Medulla oblongata (tissue), 1 donor: Measurements from ENCODE around the gene TMCO4.
"Not testable (repeated sequence)": the region's sequence is repeated elsewhere in the genome, so short reads cannot be mapped to it uniquely, and the experiment has no call there.

Source experiments
- DNase-seq: peaks from one replicate; pipeline ENCODE4 v3.0.0-alpha.2; 2015; ENCODE audit errors: extremely low spot score

The TMCO4 gene

DNA sequence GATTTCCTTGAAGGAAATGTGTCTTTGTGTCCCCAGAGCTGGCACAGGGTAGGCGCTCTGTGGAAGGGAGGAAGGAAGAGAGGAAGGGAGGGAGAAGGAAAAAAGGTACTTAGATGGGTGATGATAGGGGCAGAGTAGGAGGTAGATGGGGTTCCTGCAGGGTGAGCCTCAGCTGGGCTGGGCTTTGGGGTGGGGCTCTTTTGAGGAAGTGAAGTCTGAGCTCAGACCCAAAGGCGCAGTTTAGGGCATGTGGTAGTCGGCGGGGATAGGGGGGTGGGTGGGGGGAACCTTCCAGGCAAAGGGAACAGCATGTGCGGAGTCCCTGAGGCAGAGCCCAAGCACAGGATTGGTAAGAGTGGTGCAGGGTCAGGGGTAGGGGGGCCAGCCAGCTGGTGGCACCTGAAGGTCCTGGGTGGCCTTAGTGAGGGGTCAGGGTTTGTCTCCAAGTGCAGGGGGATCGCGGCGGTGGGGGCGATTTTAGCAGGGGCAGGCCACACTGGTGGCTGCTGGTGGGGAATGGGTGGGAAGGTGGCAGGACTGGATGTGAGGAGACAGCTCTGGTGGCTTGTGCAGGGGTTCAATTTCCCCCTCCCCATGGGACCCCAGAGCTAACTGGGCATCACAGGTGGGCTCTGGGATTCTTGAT is 143.5 kb downstream of the TMCO4 start:
- no peak for DNase-seq

DNA sequence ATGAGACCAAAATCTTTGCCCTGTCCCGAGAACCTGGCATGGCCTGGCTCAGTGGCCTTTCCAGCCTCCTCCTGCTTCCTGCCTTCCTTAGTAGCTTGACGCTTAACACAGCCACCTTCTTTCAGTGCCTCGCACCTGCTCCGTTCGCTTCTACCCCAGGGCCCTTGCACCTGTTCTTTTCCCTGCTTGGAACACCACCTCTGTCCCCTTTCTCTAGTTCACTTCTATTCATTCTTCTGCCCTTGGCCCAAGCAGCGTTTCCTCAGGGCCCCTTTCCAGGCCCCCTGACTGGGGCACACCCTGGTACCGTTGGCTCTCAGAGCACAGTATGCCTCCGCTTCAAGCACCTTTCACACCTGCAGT is 144.0 kb downstream of the TMCO4 start:
- DNase-seq, result no peak

DNA sequence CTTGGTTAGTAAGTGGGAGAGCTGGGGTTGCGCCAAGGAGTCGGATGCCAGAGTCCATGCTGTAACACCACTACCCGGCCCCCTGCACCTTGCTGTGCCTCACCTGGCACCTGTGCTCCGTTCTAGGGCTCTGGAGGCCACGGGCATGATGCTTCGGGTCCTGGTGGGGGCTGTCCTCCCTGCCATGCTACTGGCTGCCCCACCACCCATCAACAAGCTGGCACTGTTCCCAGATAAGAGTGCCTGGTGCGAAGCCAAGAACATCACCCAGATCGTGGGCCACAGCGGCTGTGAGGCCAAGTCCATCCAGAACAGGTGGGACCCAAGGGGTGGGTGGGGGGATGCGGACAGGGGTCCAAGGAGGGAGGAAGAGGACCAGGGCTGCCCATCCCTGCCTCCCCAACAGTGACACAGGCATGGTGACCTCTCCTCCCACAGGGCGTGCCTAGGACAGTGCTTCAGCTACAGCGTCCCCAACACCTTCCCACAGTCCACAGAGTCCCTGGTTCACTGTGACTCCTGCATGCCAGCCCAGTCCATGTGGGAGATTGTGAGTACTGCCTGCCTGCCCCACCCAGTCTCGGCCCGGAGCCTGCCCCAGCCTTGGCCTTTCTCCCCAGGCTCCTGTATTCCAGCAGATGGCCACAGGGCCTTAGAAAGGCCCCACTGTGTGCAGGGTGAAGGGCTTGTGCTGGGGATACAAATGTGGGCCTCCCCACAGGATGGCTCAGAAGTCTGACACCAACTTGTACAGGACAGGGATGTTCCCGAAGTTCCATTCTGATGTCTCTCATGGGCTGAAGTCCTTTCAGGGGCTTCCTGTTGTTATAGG is 144.6 kb downstream of the TMCO4 start:
- DNase-seq, result no peak

GRCh38 chr1:19654386-19654785 is 145.3 kb downstream of the TMCO4 start:
- DNase-seq, result no peak

DNA sequence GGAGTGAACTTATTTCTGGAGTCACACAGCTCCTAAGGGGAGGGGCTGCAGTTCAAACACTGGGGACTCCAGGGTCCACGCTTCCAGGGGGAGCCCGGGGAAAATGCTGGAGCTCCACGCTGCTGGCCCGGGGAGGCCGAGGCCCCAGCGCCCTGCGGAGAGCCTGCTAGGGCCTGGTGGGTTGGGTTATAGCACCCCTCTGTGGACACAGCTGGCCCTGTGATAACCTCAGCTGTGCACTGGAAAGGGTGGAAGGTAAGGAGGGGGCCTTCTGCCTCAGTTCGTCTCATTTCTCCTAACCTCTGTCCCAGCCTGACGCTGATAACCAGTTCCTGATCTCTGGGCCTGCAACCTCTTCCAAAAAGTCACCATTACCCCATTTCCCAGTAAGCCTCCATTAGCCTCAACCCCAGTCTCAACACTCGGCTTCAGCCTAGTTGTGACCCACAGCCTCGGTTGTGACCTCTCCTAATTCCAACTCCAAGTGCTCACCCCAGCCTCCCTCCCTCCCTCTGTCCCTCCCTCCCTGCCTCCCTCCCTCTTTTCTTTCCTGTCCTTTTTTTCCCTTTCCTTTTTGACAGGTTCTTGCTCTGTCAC is 148.5 kb downstream of the TMCO4 start:
- peak; percentile 69 for DNase-seq

DNA sequence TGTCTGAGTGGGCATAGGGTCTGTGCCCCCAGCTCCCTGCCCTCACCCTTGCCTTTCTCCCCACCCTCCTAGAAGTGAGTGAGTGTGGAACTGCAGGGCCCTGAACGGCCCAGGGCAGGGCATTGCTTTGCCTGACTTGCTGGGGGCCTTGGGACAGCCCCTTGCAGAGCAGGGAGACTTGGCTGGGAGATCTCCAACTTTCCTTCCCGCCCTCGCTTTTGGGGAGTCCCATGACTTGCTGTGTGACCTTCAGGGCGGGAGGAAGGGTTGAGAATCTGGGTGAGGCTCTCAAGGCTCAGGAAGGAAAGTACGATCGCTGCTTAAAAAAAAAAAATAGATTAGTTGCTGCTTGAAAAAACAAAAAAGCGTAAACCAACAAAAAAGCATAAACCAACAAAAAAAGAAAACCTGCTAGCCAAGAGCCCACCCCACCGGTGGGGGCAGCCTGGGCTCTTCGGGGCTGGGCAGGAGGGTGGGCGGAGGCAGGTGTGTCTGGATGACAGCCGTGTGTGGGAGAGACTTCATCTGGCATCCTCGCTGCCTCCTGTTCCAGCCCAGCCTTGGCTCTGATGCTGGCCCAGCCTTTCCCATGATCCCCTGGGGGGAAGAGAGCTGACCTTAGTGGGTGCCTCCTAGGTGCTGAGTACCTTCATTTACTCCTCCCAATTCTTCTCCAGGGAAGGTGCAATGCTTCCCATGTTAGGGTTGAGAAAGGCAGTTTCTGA is 149.1 kb downstream of the TMCO4 start:
- no peak for DNase-seq

GRCh38 chr1:19648689-19649088 is 151.0 kb downstream of the TMCO4 start:
- peak; percentile 22 for DNase-seq

GRCh38 chr1:19648239-19648638 is 151.5 kb downstream of the TMCO4 start:
- DNase-seq, result no peak

GRCh38 chr1:19647643-19648042 is 152.1 kb downstream of the TMCO4 start:
- no peak for DNase-seq

- no peak for DNase-seq
Measured at GRCh38 chr1:19646377-19647319, 153.1 kb downstream of the TMCO4 start.

DNA sequence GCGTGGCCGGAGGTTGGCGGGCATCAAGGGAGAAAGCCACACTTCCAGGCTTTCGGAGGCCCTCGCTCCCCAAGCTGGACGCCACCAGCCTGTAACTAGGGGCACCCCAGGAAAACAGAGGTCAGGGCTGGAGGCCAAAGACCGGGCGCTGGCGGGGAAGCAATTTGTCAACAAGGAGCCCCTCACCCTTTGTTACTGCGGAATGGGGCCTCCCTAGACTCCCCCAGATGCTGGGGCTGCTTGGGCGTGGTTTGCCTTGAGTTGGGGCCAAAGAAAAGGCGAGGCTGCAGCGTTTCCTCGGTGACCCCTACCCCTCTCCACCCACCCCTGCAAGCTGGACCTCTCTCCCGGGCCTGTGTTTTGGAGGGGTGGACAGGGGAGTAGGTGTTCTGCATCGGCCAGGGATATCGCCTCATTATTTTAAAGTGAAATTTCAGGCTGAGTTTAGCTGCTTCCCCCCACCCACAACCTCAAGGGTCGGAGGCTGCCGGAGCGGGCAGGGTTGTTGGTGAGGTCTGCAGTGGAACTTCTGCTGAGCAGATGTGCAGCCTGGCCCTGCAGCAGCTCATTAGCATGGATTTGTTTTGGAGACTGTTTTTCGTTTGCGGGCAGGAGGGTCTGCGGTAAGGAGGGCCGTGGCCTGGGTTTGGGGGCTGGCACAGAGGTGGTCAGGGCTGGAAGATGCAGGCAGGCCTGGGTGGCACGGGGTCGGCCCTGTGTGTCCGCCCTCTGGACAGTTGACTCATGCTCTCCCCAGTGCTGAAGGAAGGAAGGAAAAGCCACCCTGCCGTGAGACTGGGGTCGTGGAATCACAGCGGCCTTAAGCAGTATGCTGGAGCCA is 154.1 kb downstream of the TMCO4 start:
- no peak for DNase-seq

DNA sequence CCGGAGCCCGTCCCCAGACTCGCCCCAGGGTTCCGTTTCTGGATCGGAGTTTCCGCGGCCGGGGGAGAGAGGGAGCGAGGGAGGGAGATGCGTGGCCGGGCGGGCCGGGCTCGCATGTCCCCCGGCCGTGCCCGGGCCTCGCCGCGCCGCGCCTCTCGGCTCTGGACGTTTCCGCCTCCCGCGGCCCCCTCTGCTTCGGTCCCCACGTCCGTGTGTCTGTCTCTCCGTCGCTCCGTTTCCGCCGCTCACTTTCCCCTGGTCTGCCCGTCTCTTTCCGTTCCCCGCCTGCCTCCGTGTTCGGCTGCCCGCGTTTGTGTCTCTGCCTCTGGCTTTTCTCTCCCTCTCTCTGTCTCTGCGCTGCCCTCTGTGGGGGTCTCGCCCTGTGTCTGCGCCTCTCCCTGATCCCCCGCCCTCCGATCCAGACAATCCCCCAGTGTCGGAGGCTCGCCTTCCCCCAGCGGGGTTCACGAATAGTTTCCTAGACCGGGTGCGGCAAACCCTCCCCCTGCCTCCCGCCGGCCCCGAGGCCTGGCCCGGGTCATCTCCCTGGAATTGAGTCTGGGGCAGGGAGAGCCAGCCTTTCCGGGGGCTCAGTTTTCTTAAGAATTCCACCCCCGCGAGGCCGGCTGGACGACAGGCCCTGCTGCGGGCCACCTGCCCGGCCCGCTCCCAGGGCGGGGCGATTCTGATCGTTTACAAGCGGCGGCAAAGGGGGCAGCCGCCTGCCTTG is 154.9 kb downstream of the TMCO4 start:
- DNase-seq, result no peak

- no peak for DNase-seq
Measured at GRCh38 chr1:19644395-19644680, 155.4 kb downstream of the TMCO4 start.

- peak; percentile 44 for DNase-seq
Measured at GRCh38 chr1:19643602-19644394, 155.9 kb downstream of the TMCO4 start, which contains the start of gene NBL1. NBL1 (plus strand) TSS chr1:19644311; CDS start chr1:19655031, 10,720 bp downstream.

- no peak for DNase-seq
Measured at GRCh38 chr1:19643121-19643520, 156.6 kb downstream of the TMCO4 start.

DNA sequence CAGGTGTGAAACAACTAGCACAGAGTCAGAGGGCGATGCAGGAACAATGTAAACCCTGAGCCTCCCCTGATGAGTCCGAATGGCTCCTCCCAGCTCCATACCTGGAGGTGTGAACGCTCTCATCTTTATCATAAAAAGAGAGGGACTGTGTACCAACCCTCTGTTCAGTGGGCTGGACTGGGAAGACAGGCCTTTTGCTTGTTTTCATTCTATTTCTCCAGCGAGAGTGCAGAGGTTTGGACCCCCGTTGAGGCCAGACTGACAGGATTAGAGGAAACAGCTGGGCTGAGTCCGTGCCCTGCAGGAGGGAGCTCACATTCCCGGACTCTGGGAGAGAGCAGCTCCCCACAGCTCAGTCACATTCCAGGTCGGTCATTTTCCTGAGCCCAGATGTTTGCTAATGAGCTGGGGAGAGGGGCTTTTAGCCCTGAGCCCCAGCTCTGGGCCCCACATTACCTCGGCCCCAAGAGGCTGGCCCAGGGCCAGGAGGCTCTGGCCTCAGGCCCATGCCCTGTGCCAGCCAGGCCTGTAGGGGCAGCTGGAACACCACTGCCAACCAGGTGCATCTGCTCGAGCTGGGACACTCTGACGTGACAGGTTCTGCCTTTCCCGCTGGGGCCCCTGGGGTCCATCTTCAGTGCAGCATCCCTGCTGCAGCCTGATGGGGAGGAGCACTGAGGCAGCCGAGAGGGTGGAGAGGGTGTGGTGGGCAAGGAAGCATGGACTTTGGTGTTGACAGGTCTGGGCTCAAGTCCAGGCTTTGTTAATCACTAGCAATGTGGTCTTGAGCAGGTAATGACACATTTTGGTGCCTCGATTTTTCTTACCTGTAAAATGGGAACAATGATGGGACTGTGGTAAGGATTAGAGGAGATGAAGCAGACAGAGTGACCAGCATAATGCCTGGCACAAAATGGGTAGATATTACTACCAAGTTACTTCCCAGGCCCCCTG is 159.1 kb downstream of the TMCO4 start:
- no peak for DNase-seq

DNA sequence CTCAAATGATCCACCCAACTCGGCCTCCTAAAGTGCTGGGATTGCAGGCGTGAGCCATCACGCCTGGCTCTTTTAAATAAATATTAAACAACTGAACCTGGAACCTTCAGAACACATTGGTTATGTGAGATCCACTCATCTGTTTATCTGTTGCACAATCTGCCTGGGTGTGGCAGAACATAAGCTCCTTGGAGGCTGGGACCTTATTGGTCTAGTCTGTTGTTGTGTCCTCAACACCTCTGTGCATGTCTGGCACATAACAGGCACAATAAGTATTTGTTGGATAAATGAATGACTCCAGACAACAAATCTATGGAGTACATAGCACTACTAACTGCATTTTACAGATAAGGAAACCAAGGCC is 159.7 kb downstream of the TMCO4 start:
- no peak for DNase-seq

DNA sequence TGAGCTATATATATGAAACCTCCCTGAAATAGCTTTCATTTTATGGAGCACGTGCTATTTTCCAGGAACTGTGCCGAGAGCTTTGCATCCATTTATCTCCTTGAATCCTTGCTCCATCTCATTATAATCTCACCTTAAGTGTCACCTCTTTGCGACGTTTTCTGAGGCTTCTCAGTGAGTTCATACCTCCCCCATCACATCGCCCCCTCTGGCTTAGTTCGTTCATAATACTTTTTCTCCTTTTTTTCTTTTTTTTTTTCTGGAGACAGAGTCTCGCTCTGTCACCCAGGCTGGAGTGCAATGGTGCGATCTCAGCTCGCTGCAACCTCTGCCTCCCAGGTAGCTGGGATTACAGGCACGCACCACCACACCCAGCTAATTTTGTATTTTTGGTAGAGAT is 160.5 kb downstream of the TMCO4 start:
- not testable (repeated sequence) for DNase-seq
